ES-I3 (cell line): ENCODE results near the gene UNC5A.

Source experiments
- H3K36me3 ChIP-seq: 2 replicates; pipeline ENCODE4 v1.6.1; 2013; ENCODE audit warnings: mild to moderate bottlenecking, low read length, control low read depth, moderate library complexity; ENCODE audit not compliant: insufficient read depth
- H3K4me1 ChIP-seq: 2 replicates; pipeline ENCODE4 v1.6.1; 2013; ENCODE audit warnings: mild to moderate bottlenecking, control low read depth, low read length; ENCODE audit not compliant: insufficient read depth
- H3K9ac ChIP-seq: 2 replicates; pipeline ENCODE4 v1.6.1; 2013; ENCODE audit warnings: low read depth, mild to moderate bottlenecking, low read length, moderate library complexity
- H3K9me3 ChIP-seq: 2 replicates; pipeline ENCODE4 v1.6.1; 2013; ENCODE audit warnings: mild to moderate bottlenecking, low read length, moderate library complexity; ENCODE audit not compliant: control insufficient read depth, insufficient read depth

The UNC5A gene

DNA sequence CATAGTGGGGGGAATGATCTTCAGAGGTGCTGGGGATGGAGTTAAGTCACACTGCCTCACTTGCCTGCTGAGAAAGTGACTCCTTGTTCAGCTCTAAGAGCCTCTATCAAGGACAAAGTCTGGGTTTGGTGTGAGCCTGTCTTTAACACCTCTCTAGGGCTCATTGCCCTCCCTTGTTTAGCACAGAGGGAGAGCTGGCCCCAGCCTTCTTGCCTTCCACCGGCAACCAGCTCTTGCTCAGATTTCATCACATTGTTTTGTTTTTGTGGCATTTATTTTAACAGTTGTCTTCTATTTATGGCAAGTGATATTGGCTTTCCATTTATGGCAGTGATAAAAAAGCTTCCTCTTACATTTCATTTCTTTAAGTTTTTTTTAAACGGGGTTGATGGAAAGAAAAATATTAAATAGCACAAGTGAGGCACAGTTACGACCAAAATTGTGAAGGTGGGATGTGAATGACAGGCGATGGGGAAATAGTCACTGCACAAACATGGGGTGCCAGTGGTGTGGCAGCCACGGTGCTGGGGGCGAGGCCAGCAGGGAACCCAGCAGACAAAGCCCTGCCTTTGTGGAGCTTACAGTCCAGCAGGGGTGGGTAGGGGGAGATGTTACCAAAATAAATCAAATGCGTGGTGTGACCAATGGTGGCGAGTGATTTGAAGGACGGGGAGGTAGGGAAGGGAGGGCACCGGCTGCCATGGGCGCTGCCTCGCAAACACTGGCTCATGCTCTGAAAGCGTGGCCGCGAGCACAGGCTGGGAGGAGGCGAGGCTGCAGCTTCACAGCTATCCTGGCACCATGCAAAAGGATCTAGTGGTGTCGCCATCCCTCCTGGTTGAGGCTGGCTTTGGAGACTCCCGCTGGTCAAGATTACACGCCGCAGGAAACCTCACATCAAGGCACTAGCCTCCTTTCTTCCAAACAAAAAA is 21.2 kb upstream of the UNC5A start:
- Histone ChIP-seq H3K9me3 (no peaks in the 10 kb centered on the region), H3K9ac (no peak overlapping the region), H3K4me1 (peaks cover 33% of the 10 kb centered on the region), H3K36me3 (no peaks in the 10 kb centered on the region)

DNA sequence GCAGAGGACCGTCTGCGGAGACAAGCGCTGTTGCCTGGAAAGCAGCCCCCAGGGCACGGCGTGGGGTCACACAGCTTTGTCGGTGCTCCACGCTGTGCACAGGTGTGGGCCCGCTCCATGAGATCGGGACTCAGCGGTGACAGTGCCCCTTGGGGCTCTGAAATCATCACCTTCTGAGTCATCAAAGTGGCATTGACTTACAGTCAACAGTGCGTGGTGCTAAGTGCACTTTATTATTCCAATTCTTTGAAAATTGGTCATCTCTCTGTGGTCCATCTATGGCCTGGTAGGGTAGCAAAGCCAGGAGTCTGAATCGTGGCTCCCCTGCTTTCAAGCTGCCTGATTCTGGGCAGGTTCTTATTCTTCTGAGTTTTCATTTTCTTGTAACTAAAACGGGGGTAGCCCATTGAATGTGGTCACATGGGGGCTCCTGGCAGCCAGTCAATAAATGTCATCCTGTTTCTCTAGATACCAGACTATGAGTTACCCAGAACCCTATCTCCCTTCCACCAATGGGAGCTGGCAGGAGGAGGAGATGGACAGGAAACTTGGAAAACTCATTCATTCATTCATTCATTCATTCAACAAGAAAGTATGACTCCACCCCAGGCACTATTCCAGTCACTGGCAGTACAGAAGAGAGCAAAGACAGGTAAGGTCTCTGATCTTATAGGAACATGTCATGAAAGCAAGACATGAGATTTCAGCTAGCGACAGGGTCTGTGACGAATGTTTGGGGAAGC is 20.3 kb upstream of the UNC5A start:
- Histone ChIP-seq H3K9ac (no peak overlapping the region), H3K9me3 (no peaks in the 10 kb centered on the region), H3K4me1 (peaks cover 27% of the 10 kb centered on the region), H3K36me3 (no peaks in the 10 kb centered on the region)

DNA sequence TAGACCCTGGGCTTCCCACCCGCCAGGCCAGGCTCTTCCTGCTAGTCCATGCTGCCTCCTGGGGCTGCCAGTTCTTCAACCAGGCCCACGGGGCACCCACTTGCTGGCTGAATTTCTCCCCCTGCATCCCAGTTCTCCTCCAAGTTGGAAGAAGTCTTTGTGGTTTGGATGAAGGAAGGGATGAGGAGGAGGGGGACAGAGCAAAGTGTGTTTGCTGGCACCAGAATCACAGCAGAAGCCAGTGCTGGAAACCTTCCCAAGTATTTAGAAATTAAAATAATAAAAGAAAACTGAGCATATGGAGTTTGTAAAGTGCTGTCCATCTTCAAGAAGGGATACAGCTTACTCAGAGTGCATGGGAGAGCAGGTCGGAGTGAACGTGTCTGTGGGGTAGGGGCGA is 19.4 kb upstream of the UNC5A start:
- no peak overlapping the region for H3K9ac ChIP-seq
- peaks cover 27% of the 10 kb centered on the region for H3K4me1 ChIP-seq
- H3K9me3 ChIP-seq, result no peaks in the 10 kb centered on the region
- no peaks in the 10 kb centered on the region for H3K36me3 ChIP-seq

DNA sequence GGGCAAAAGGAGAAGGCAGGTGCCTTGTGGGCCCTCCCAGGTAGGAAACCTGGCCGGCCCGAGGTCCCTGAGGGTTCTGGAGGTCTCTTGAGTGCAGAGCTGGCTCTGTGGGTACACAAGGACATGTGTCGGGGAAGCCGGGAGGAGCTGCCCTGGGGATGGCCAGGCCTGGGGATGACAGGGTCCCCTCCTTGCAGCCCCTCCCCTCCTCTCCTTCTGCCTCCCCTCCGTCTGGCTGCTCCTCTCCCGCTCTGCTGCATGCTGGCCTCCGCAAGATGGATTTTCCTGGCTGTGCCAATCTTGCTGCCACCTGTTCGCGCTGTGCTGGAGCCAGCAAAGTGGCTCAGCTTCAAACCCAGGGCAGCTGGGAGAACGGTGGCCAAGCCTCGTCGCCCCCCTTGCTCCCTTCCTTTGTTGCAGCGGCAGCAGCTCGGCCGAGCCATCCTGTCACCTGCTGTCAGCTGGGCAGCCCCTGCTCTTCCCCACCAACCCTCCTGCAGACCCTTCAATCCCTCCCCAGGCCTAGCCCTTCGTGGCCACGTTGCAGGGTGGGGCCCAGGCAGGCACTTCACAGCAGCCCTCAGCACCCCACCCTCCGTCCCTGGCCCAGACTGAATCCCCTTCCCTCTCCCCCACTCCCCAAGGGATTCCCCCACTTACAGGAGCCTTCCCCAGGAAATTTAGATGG is 17.6 kb upstream of the UNC5A start:
- H3K9ac ChIP-seq, result no peak overlapping the region
- H3K4me1 ChIP-seq, result peaks cover 23% of the 10 kb centered on the region
- H3K9me3 ChIP-seq, result no peaks in the 10 kb centered on the region
- no peaks in the 10 kb centered on the region for H3K36me3 ChIP-seq

DNA sequence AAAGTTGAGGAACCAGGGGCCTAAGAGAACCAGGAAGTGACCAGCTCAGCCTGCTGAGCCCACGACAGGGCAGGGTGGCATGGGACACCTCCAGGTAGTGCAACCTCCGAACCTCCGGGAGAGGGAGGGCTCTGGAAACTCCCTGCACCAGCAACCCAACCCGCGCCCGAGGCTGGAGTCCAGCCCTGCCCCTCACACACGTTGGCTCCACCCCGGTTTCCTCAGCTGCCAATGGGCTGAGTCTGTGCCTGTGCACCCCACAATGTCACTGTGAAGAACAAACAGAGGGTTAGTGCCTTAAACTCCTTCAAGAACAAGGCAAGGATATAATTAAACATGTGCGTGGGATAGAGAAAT is 17.0 kb upstream of the UNC5A start:
- H3K9me3 ChIP-seq, result no peaks in the 10 kb centered on the region
- H3K9ac ChIP-seq, result no peak overlapping the region
- H3K4me1 ChIP-seq, result peaks cover 18% of the 10 kb centered on the region

DNA sequence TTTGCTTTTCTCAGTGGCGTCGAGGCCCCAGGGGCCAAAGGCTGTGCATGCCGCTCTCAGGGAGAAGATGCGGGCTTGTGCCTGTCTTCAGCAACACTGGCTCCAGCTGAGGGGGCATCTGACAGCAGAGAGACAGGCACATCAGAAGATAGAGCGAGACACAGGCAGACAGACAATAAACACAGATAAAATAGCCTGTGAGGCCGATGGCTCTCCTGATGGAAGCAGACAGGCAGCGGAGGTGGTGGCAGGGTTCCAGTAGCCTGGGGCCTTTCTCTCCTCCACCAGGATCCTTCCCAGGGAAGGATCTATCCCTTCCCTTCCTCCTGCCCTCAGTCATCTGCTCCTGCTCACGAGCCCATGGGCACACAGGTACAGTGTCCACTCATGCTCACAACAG is 16.6 kb upstream of the UNC5A start:
- no peaks in the 10 kb centered on the region for H3K9me3 ChIP-seq
- H3K9ac ChIP-seq, result no peak overlapping the region
- no peaks in the 10 kb centered on the region for H3K36me3 ChIP-seq
- H3K4me1 ChIP-seq, result peaks cover 16% of the 10 kb centered on the region

More for the DNA sequence above, 17.0 kb upstream of the UNC5A start:
- no peaks in the 10 kb centered on the region for H3K36me3 ChIP-seq

DNA sequence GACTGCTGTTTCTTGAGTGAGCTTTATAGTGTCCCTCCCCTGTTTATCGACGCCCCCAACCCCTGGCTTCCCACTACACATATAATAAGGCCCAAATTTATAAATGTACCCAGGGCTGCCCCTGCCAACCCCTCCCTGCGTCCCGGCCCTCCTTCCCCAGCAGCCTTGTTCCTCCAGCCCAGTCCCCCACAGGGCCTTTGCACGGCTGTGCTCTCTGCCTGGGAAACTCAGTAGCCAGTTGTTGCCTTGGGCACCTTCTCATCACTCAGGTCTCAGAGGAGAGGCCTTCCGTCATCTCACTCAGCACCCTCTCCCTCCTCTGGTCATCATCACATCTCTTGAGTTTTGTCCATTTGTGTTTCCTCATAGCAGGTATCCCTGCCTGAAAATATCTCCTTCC is 15.8 kb upstream of the UNC5A start:
- Histone ChIP-seq H3K4me1 (peaks cover 12% of the 10 kb centered on the region; the same call in 1 of the 2 replicates), H3K36me3 (no peaks in the 10 kb centered on the region), H3K9ac (no peak overlapping the region), H3K9me3 (no peaks in the 10 kb centered on the region)

DNA sequence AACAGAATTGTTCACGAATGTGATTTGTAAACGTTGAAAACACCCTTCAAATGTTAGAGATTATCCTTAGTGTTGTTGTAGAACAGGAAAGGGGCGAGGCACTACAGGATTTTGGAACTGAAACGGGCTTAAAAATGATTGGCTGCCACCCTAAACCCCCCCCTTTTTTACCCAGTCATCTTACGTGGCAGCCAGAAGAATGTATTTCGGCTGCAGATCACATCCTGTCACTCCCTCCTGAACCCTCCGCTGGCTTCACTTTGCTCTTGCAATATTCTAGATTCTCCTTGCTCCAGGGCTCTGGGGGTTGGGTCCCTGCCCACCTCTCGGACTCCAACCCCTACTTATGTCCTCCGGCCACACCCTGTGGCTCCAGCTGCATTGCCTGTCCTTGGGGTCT is 13.9 kb upstream of the UNC5A start:
- no peaks in the 10 kb centered on the region for H3K9me3 ChIP-seq

DNA sequence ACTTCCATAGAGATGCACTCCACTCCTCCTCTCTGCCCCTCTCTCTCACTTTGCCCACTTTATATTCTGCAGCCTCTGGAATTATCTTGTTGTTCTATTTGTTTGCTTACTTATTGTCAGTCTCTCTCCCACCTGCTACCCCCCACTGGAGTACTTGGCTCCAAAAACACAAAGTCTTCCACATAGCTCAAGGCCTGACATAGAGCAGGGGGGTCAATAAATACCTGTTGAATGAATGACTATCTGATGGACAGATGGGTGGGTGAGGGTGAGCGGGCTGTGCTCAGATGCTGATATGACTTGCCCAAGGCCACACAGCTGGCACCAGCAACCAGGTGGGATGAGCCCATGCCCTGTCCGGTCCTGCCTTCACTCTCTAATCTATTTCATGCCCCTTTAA is 13.4 kb upstream of the UNC5A start:
- H3K36me3 ChIP-seq, result no peaks in the 10 kb centered on the region
- no peak overlapping the region for H3K9ac ChIP-seq
- H3K4me1 ChIP-seq, result peaks cover 12% of the 10 kb centered on the region; the same call in 1 of the 2 replicates
- H3K9me3 ChIP-seq, result no peaks in the 10 kb centered on the region

More for the DNA sequence above, 13.9 kb upstream of the UNC5A start:
- Histone ChIP-seq H3K36me3 (no peaks in the 10 kb centered on the region), H3K9ac (no peak overlapping the region), H3K4me1 (peaks cover 12% of the 10 kb centered on the region; the same call in 1 of the 2 replicates)

DNA sequence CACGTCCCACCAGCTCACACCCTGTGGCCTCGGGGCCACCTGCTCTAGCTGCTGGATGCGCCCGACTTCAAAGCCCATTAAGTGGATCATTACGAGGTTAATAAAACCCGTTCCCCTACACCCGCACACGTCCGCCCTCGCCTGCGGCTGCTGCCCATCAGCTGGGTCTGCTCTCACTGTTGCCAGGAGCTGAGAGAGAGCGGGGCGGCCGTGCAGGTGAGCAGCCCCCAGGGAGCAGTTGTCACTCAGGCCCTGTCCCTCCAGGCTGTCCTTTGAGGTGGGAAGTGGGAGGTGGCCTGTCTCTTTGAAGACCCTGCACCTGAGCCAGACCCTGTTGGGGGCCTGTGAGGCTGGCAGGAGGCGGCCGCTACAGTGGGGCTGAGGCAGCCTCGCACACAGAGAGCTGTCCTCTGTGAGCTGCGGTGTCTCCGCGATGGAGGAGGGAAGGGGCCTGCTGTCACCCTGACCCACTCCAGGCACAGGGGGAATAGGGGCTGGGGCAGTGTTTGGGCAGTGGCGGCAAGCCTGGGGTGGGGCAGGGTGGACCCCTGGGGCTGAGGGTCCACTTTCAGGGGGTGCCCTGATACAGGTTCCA is 12.8 kb upstream of the UNC5A start:
- Histone ChIP-seq H3K9ac (no peak overlapping the region), H3K36me3 (no peaks in the 10 kb centered on the region), H3K4me1 (peaks cover 12% of the 10 kb centered on the region; the same call in 1 of the 2 replicates), H3K9me3 (no peaks in the 10 kb centered on the region)

DNA sequence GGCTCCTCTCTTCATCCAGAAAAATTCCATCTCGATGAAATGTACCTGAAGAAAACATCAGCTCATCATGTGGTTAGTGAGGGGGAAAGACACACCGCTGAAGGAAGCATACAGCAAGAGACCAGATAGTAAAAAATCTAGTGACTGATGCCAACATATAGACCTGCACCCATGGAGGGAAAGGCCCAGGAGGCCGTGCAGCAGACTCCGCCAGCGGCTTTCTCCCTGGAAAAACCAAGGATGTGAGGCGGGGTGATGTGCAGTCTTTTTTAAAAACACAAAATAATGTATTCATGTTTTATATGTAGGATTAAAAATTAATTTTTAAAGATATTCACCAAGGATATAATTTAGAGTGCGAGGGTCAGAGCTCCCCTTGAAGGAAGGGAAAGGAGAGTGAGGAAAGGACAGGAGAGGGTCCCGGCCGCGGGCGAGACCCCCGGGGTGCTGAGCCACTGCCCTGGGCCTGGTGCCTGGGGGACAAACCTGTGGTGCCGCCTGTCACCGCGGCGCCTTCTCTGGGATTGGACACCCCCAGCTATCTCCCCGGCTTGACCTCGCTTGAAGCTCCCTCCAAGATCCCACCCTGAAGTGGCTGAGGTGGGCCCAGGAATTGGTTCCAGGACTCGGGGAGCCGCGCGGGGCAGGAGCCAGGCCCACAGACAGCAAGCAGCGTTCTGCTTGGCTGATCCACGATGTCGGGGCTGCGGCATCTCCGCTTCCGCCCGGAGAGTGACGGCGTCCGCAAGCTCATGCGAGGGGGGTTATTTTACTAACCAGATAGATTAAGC is 12.1 kb upstream of the UNC5A start:
- Histone ChIP-seq H3K9me3 (no peaks in the 10 kb centered on the region), H3K4me1 (peaks cover 6% of the 10 kb centered on the region; the same call in 1 of the 2 replicates), H3K36me3 (no peaks in the 10 kb centered on the region), H3K9ac (no peak overlapping the region)

DNA sequence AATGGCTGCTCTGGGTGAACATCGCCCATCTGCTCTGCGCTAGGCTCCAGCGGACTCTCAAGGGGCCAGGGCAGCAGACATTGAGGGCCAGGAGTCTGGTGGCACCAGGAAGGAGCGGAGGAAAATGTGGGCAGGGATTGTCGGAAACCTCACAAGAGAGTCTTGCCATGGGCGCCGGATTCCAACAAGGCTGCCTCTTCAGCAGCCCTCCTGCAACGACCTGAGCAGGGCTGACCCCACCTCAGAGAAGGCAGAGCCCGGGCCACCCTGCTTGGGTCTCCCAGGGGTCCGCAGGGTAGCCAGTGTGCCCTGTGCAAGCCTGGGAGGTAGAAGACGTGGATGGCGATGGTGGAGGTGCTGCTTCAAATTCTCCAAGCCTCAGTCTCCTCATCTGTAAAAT is 11.4 kb upstream of the UNC5A start:
- no peaks in the 10 kb centered on the region for H3K9me3 ChIP-seq
- H3K36me3 ChIP-seq, result no peaks in the 10 kb centered on the region
- H3K4me1 ChIP-seq, result peaks cover under 1% of the 10 kb centered on the region; the same call in 1 of the 2 replicates
- H3K9ac ChIP-seq, result no peak overlapping the region

DNA sequence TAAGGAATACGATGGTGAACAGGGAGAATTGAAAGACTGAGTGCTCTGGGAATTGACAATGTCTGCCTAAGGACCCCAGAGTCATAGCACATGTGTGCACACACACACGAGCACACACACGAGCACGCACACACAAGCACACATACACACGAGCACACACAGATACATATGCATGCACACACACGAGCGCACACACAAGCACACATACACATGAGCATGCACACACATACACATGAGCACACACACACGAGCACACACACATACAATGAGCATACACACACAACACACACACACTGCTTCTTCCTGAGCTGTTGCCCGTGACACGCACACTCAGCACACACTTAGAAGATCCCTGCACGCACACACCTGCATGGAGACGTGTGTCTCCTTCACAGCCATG is 10.9 kb upstream of the UNC5A start:
- Histone ChIP-seq H3K9me3 (no peaks in the 10 kb centered on the region), H3K36me3 (no peaks in the 10 kb centered on the region), H3K4me1 (no peaks in the 10 kb centered on the region; the same call in 1 of the 2 replicates), H3K9ac (no peak overlapping the region)
